Measurements from ENCODE around the gene CCDC81. TPM values are rescaled to one million over a fixed set of nuclear protein-coding genes. Genes with fewer than 3 reads are reported as not detected.

CCDC81 gene
- total RNA-seq, 1 donor from 2014 or later = 0.53 TPM

GRCh38 chr11:86463955-86464354 is 89.3 kb downstream of the CCDC81 start:
- no peak overlapping the region for H3K4me3 ChIP-seq (ENCODE audit: low read depth, low read length)
- no peaks in the 10 kb centered on the region for H3K27me3 ChIP-seq (ENCODE audit: control insufficient read depth, insufficient read depth, low read length)
- no peak for FAIRE-seq
- H3K36me3 ChIP-seq (ENCODE audit: control insufficient read depth, insufficient read depth, low read length) = no peaks in the 10 kb centered on the region
- no peak for DNase-seq (ENCODE audit: low read depth)
- no peak for TF ChIP-seq CTCF (IDR thresholded peaks at IDR 0.05; ENCODE audit: insufficient read depth, low read length, severe bottlenecking)

- FAIRE-seq = no peak
- DNase-seq (ENCODE audit: low read depth) = no peak
- Histone ChIP-seq H3K4me3 (ENCODE audit: low read depth, low read length) (no peak overlapping the region), H3K36me3 (ENCODE audit: control insufficient read depth, insufficient read depth, low read length) (no peaks in the 10 kb centered on the region), H3K27me3 (ENCODE audit: control insufficient read depth, insufficient read depth, low read length) (no peaks in the 10 kb centered on the region)
- TF ChIP-seq CTCF (IDR thresholded peaks at IDR 0.05; ENCODE audit: insufficient read depth, low read length, severe bottlenecking) = no peak
Observed at GRCh38 chr11:86464509-86465221, 90.0 kb downstream of the CCDC81 start.

- H3K27me3 ChIP-seq (ENCODE audit: control insufficient read depth, insufficient read depth, low read length) = no peaks in the 10 kb centered on the region
- TF ChIP-seq CTCF (IDR thresholded peaks at IDR 0.05; ENCODE audit: insufficient read depth, low read length, severe bottlenecking) = no peak
- H3K36me3 ChIP-seq (ENCODE audit: control insufficient read depth, insufficient read depth, low read length) = no peaks in the 10 kb centered on the region
- no peak for DNase-seq (ENCODE audit: low read depth)
- H3K4me3 ChIP-seq (ENCODE audit: low read depth, low read length) = no peak overlapping the region
- FAIRE-seq = no peak
Observed at GRCh38 chr11:86468169-86468568, 93.5 kb downstream of the CCDC81 start.

- H3K36me3 ChIP-seq (ENCODE audit: control insufficient read depth, insufficient read depth, low read length) = no peaks in the 10 kb centered on the region
- no peak for DNase-seq (ENCODE audit: low read depth)
- no peak for TF ChIP-seq CTCF (IDR thresholded peaks at IDR 0.05; ENCODE audit: insufficient read depth, low read length, severe bottlenecking)
- FAIRE-seq = peak; percentile 76
- no peak overlapping the region for H3K4me3 ChIP-seq (ENCODE audit: low read depth, low read length)
- H3K27me3 ChIP-seq (ENCODE audit: control insufficient read depth, insufficient read depth, low read length) = no peaks in the 10 kb centered on the region
Observed at GRCh38 chr11:86469491-86470388, 95.1 kb downstream of the CCDC81 start.

Other genes with a start within 250 kb of the CCDC81 start
- 13.7 and 14.1 TPM in 2 replicates for gene EED, start 130.1 kb upstream of the CCDC81 start, total RNA-seq
- gene HIKESHI, start 72.6 kb upstream of the CCDC81 start, total RNA-seq = 48.2 and 63.1 TPM in 2 replicates